HG03520 (cell line): ENCODE measurements around the gene PHYKPL.
A peak's percentile ranks its signal among the peaks of the same experiment; 100 is the strongest.
"Not testable (repeated sequence)": the region's sequence is repeated elsewhere in the genome, so short reads cannot be mapped to it uniquely, and the experiment has no call there.

Experiments
- ATAC-seq: cut with Tn5 transposase; IDR thresholded peaks from one replicate; pipeline ENCODE4 v1.9.1; 2021; ENCODE audit warnings: mild to moderate bottlenecking, moderate library complexity; ENCODE audit not compliant: unreplicated experiment

PHYKPL gene

DNA sequence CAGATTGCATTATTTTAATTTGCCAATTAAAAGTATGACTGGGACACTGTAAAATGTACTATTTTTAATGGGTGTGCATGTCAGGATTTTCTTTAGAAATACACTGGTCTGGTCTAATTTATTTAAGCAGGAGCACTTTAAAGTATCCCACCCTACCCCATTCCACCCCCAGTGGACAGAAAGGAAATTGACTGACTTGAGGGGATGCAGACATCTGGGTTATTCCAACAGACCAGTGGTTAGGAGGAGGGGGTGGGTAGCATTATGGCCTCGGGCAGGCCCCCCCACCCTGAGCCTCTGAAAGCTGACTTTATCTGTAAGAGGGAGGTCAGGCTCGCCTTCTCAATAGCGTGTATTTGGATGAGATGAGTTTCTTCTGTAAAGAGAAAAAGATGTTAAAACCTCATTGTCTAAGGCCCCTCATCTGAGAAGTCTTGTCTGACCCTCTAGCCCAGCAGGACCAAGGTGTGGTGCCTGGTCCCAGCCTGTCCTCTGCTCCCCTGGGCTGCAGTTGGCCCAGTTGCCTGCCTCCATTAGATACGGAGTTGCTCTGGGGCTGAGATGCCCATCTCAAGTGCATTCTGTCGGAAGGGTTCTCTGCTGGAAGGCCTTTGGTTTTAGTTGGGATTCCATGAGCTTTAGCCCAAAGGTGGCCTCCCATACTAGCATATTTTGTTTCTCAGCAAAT is 23.9 kb downstream of the PHYKPL start:
- ATAC-seq = no peak

DNA sequence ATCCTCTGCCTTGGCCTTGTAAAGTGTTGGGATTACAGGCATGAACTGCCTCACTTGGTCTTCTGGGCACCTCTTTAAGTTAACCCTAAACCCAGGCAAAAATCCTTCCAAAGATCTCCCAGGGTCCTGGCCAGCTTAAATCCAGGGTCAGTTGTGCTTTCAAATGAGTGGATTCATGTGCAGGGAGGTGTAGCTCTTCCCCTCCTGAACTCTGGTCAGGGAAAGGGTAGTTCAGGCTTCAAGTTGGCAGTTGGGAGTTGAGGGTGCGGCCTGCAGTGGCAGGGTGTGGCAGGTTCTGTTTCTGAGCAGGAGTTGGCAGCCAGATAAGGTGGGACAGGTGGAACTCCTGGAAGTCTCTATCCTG is 24.7 kb downstream of the PHYKPL start:
- ATAC-seq = no peak

DNA sequence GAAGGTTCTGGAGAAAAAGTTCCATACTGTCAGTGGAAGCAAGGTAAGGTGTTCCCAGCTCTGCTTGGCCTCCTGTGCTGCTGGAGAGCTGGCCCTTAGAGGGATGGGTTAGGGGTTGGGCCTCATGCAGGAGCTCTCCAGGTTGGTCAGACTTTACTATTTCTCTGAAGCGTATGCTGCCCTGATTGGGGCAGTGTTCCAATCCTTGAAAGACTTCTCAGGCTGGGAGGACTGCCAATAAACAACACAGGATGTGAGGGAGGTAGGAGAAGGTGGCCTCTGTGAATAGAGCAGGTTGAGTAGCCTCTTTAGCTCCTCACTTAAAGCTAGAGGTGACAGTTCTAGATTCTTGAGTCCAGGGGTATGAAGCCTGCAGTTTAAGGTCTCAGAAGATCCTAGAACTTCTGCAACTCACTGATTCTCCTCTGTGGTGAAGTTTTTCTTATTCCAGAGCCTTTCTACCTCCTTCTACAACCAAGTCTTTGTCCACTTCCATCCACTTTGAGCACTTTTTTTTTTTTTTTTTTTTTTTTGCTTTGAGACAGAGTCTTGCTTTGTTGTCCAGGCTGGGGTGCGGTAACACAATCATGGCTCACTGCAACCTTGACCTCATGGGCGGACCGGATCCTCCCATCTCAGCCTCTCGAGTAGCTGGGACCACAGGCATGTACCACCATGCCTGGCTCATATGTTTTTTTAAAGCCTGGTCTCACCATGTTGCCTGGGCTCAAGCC is 25.3 kb downstream of the PHYKPL start:
- no peak for ATAC-seq

DNA sequence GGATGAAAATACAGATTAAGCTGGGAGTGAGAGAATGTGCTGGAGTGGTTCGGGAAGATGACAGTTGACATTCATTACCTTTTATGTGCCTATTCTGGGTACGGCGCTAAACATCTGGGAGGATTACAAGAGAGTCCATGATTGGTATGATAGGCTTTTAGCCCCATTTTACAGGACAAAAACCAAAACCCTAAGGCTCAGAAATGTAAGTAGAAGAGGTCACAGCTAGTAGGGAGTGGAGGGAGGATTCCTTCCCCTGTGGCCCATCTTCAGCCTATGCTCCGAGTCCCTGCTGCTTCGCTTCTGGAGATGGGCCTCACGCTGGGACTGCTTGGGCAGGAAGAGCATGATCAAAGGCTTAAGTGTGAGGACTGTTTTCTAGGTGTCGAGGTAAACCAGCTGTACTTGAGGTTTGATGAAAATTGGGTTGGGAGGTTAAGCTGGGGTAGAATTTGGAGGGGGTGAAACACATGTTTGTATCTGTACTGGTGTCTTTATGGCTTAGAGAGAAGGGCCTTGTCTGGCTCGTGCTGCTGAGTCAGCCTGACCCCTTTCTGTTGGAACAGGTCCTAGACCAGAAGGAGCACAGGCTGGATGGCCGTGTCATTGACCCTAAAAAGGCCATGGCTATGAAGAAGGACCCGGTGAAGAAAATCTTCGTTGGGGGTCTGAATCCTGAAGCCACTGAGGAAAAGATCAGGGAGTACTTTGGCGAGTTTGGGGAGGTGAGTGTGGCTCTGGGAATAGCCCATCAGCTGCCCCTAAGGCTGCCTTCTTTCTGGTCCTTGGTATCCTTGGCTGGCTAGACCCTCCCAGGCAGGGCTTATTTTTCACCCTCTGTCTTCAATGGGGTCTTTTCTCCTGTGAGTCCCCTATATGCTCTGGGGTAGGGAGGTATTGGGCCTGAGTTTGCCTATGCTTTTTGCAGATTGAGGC is 26.2 kb downstream of the PHYKPL start:
- no peak for ATAC-seq

DNA sequence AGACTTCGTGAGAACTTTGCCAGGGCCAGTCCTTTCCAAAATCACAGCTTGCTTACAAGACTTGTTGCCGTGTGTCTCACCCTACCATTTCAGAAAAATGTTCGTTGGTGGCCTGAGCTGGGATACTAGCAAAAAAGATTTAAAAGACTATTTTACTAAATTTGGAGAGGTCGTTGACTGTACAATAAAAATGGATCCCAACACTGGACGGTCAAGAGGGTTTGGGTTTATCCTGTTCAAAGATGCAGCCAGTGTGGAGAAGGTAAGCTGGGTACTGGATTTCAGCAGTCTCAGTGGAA is 26.9 kb downstream of the PHYKPL start:
- no peak for ATAC-seq

DNA sequence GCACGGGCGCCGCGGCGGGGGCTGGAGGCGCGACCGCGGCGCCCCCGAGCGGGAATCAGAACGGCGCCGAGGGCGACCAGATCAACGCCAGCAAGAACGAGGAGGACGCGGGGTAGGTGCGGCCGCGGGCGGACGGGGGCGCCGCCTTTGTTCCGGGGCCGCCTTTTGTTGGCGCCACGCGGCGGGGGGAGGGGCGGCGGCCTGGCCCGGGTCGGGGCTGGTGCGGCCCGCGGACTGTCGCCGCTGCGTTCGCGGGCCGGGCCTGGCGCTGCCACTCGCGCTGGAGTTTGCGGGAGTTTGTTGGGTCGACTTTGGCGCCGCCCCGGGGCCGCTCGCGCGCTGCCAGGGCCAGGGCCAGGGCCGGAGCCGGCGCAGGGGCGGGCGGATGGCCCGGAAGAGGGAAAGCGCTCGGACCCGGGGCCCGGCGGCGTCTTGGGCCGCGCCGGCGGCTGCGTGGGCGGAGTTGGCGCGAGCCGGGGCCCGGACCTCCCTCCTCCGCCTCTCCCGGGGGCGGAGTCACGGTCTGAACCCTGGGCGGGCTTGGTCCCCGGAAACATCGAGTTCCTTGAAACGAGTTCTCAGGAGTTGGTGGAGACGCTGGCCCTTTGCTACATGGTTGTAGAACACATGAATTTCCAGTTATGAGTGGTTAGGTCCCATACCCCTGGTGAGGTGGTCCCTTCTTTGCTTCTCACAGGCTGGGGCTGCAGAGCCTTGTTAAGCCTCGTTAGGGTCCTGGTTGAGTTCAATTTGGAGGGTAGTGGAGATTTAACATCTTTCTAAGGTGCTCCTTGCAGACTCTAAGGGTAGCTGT is 27.5 kb downstream of the PHYKPL start:
- ATAC-seq = peak; percentile 43

DNA sequence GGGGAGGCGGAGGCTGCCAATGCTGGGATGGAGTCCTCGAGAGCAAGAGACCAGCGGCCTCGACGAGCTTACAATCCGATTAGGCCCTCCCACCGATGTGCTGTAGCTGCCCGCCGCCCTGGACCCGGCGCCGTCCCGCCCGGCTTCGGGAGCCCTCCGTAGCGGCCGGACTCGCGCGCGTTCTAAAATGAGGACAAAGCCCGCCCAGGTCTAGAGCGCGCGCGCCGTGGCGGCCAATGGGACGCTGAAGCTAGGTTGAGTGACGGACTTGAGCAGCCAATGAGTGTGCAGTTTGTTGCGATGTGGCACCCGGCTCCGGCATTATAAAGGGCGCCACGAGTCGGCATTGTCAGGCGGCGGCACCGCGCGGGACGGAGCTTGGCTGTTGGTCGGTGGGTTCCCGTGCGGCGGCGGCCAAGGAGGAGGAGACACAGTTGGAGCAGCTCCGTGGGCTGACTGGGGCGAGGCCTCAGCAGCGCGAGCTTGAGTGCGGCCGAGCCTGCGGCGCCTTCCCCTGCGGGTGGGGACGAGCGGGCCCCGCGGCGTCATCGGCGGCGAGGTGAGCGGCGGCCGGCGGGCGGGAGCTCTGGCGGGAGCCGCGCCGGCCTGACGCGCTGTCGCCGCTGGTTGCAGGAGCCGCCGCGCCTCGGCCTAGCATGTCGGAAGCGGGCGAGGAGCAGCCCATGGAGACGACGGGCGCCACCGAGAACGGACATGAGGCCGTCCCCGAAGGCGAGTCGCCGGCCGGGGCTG is 28.2 kb downstream of the PHYKPL start, which contains the start of gene HNRNPAB:
TSS of gene HNRNPAB (plus strand) at position 352 of the 753 bp plus-strand sequence. CDS start at position 657, 305 bp downstream.
- ATAC-seq = peak; percentile 81

DNA sequence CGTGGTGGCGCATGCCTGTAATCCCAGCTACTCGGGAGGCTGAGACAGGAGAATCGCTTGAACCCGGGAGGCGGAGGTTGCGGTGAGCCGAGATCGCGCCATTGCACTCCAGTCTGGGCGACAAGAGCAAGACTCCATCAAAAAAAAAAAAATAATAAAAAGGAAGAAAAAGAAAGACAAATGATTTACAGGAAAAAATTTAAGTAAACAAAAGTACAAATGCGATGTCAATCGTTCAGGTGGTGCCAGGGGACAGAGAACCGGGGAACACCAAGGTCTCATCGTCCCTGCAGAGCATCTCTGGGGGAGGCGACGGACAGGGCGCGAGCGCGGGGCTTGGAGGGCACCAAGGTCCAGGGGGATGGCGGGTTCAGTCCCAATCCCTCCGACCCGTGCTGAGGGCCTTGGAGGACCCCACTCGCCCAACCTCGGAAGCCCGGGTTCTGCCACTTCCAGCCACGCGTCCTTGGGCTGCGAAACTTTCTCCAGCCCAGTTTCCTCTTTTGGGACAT is 28.9 kb downstream of the PHYKPL start:
- peak; percentile 7 for ATAC-seq

DNA sequence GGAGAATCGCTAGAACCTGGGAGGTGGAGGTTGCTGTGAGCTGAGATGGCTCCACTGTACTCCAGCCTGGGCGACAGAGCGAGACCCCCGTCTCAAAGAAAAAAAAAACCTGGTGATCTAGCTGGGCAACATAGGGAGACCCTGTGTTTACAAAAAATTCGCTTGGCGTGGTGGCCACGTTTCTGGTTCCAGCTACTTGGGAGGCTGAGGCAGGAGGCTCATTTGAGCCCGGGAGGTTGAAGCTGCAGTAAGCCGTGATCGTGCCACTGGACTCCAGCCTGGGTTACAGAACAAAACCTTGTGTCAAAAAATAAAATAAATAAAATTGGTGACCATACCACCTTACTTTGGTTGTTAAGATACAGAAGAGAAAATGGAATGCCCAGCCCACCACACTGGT is 30.1 kb downstream of the PHYKPL start:
- no peak for ATAC-seq

DNA sequence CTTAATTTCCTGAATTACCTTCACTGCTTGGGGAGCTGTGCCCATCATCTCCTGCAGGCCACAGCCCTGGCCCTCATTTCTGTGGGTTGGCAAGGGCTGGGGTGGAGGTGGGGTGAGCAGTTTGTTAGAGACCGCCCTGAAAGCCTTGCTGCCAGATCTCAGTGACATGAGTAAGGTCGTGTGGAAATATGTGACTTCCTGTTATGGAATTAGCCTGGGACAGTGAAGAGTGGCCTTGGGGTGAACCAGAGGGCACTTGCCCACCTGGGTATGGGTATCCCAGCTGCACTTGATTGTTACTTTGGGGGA is 30.7 kb downstream of the PHYKPL start:
- no peak for ATAC-seq

DNA sequence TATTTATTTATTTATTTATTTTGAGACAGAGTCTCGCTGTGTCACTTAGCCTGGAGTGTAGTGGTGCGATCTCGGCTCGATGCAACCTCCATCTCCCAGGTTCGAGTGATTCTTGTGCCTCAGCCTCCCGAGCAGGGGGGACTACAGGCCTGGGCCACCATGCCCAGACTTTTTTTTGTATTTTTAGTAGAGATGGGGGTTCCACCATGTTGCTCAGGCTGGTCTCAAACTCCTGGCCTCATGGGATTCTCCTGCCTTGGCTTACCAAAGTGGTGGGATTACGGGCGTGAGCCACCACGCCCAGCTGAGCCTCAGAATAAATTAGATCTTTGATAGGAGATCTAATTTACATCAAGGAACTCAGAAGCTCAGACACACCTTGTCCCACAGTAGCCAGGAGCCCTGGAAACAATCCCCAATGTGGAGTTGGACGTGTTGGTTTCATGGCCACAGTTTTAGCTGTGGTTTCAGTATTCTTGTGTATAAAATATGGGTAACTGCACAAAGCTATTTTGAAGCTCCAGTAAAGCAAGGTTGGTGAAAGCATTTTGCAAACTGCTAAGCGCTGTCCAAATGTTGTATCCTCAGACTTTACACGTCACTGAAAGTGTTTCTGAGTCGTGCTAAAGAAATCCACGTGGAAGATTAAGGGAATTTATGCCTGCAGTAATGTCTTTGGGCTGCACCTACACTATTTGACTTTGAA is 31.2 kb downstream of the PHYKPL start:
- ATAC-seq = no peak

DNA sequence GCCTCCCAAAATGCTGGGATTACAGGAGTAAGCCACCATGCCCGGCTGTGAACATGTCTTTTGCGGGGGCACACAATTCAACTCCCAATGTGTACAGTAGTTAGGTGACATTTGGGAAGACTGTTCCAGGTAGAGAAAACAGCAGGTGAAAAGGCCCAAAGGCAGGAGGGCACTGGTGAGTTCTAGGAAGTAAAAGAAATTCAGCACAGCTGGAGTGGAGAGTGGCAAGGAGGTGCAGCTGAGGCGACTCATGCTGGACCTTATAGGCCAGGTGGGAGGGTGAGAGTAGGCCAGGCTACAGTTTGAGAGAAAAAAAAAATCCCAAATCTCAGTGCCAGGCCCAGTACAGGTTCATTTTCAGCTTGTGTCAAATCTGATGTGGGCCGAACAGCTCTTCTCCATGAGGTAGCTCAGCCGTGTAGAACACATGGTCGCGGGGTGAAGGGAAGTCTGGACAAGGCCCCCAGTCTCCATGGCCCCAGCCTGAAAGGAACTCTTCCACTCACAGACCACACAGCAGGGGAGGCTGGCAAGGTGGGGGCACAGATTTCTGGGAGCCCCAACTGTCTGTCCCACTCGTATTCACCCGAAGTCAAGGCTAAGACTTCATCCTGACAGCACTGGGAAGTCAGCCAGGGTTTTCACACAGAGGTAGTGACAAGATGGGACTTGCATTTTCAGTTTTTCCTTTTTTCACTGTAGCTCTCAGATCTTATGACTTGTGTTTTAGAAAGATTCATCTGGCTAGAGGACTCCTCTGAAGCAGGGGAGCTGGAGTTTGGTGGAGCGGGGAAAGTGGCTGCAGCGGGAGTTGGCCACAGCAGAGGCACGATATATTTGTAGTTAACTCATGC is 32.8 kb downstream of the PHYKPL start:
- no peak for ATAC-seq

DNA sequence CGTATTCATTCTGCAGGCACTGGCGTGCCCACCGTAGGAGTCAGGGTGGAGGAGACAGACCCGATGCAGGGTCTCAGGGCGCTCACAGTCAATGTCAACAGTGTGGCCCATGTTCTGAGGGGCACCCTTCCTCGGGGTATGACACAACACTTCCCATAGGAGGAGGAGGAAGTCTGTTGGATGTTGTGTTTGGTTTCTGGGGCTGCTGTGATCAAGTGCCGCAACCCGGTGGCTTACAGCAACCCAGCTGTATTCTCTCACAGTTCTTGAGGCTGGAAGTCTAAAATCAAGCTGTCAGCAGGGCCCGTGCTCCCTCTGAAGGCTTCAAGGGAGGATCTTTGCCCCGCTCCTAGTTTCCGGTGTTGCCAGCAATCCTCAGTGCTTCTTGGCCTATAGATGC is 33.9 kb downstream of the PHYKPL start:
- ATAC-seq = no peak

DNA sequence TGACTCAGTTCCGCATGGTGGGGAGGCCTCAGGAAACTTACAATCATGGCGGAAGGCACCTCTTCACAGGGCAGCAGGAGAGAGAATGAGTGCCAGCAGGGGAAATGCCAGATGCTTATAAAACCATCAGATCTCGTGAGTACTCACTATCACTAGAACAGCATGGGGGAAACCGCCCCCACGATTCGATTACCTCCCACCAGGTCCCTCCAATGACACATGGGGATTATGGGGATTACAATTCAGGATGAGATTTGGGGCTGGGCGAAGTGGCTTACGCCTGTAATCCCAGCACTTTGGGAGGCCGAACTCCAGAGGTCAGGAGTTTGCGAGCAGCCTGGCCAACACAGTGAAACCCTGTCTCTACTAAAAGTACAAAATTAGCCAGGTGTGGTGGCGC is 34.5 kb downstream of the PHYKPL start:
- ATAC-seq = not testable (repeated sequence)

DNA sequence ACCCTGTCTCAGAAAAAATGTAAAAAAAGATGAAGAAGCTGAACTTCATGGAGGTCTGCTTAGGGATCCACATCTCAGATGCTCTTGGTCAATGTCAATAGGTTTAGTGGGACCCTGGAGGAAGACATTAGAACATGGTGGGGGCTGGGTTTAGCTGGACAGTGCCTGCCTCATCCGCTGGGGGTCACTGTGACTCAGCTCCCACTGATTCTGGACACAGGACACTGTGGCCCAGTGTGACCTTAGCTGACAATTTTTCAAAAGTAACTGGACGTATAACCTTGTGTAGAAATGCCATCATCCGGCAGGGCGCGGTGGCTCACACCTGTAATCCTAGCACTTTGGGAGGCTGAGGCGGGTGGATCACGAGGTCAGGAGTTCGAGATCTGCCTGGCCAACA is 35.6 kb downstream of the PHYKPL start:
- ATAC-seq = no peak

DNA sequence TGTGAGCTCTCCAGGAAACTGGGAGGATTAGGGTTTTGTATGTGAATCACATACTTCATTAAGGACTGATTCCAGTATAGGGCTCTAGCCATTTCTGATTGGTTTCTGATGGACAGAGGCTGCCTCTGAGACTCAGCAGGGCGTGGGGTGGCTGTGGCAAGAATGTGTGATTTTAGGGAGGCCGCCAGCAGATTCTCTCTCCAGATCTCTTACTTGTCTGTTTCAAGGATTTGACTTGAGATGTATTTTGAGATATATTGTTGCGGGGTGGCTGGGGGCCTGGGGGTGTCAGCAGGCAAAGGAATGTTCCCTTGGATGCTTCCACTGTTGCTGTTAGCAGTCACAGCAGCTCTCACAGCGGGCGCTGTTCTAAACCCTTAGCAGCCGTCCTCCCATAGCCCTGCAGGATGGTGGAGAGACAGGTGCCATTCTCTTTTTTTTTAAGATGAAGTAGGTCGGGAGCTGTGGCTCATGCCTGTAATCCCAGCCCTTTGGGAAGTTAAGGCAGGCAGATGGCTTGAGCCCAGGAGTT is 36.3 kb downstream of the PHYKPL start:
- ATAC-seq = no peak

DNA sequence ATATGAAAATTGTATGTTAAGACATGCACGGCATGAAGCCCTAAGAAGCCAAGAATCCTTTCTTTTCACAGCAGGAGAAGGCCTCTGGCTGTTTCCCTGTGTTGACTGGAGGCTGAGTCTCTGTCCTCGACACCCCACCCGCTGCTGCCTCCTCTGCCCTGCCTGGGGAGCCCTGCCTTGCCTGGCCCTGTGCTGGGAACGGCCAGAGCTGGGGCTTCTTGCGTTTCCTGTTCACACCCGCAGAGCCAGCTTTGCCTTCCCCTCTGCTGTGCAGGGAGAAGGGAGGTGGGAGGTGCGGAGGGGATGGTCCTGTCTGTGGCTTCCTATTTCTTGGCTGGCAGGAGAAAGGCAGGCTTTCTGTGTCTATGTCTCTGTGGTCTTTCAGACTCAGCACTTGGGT is 38.6 kb downstream of the PHYKPL start:
- no peak for ATAC-seq

DNA sequence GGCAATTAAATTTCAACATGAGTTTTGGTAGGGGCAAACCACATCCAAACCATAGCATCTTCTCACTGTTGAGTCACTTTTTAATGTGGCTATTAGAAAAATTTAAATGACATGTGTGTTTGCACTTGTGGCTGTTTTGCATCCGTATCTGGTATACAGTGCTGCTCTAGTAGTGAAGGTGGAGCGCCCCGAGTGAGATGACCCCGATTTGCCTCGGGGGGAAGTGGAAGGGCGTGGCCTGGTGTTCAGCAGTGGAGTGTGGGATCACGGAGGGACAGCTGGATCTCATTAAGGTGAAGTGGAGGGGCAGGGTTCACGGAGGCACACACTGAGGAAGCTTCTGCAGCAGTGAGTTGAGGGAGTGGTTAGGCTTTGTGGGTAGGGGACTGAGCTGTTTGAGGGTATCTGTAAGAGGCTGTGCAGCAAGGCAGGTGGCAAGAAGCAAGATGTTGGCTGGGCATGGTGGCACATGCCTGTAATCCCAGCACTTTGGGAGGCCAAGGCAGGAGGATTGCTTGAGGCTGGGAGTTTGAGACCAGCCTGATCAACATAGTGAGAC is 39.3 kb downstream of the PHYKPL start:
- no peak for ATAC-seq
